ENCODE measurements around the gene FOXM1.

- no peak for TF ChIP-seq PREB (CRISPR knock-in tag; IDR thresholded peaks at IDR 0.05)
- TF ChIP-seq HMG20B (CRISPR knock-in tag; conservative IDR thresholded peaks at IDR 0.05): no peak
- no peak for TF ChIP-seq ZNF263 (CRISPR knock-in tag; IDR thresholded peaks at IDR 0.05)
- no peak for TF ChIP-seq ZNF660 (CRISPR knock-in tag; IDR thresholded peaks at IDR 0.05; ENCODE audit: borderline replicate concordance, low read depth)
- no peak for TF ChIP-seq THYN1 (CRISPR knock-in tag; IDR thresholded peaks at IDR 0.05; ENCODE audit: borderline replicate concordance, low read depth)
- no peak for TF ChIP-seq AKAP8 (CRISPR knock-in tag; IDR thresholded peaks at IDR 0.05)
- TF ChIP-seq, protein P1, sequence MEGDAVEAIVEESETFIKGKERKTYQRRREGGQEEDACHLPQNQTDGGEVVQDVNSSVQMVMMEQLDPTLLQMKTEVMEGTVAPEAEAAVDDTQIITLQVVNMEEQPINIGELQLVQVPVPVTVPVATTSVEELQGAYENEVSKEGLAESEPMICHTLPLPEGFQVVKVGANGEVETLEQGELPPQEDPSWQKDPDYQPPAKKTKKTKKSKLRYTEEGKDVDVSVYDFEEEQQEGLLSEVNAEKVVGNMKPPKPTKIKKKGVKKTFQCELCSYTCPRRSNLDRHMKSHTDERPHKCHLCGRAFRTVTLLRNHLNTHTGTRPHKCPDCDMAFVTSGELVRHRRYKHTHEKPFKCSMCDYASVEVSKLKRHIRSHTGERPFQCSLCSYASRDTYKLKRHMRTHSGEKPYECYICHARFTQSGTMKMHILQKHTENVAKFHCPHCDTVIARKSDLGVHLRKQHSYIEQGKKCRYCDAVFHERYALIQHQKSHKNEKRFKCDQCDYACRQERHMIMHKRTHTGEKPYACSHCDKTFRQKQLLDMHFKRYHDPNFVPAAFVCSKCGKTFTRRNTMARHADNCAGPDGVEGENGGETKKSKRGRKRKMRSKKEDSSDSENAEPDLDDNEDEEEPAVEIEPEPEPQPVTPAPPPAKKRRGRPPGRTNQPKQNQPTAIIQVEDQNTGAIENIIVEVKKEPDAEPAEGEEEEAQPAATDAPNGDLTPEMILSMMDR (CRISPR knock-in tag; IDR thresholded peaks at IDR 0.05): no peak
- no peak for TF ChIP-seq RAD21 (CRISPR knock-in tag; IDR thresholded peaks at IDR 0.05)
- no peak for TF ChIP-seq ZNF138 (CRISPR knock-in tag; IDR thresholded peaks at IDR 0.05; ENCODE audit: low read depth)
- no peak for TF ChIP-seq CEBPB (IDR thresholded peaks at IDR 0.05; ENCODE audit: borderline replicate concordance, low read depth, low read length)
- TF ChIP-seq HMGA1 (CRISPR knock-in tag; conservative IDR thresholded peaks at IDR 0.05): no peak
- TF ChIP-seq, protein P2, sequence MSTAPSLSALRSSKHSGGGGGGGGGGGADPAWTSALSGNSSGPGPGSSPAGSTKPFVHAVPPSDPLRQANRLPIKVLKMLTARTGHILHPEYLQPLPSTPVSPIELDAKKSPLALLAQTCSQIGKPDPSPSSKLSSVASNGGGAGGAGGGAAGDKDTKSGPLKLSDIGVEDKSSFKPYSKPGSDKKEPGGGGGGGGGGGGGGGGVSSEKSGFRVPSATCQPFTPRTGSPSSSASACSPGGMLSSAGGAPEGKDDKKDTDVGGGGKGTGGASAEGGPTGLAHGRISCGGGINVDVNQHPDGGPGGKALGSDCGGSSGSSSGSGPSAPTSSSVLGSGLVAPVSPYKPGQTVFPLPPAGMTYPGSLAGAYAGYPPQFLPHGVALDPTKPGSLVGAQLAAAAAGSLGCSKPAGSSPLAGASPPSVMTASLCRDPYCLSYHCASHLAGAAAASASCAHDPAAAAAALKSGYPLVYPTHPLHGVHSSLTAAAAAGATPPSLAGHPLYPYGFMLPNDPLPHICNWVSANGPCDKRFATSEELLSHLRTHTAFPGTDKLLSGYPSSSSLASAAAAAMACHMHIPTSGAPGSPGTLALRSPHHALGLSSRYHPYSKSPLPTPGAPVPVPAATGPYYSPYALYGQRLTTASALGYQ (CRISPR knock-in tag; IDR thresholded peaks at IDR 0.05): no peak
These were observed 18.0 kb downstream of the FOXM1 start for GRCh38 chr12:2858944-2859421.
